ENCODE data around the gene ZBTB20.
A peak's percentile ranks its signal among the peaks of the same experiment; 100 is the strongest.
"Not testable (repeated sequence)": the region's sequence is repeated elsewhere in the genome, so short reads cannot be mapped to it uniquely, and the experiment has no call there.

Gene ZBTB20

DNA sequence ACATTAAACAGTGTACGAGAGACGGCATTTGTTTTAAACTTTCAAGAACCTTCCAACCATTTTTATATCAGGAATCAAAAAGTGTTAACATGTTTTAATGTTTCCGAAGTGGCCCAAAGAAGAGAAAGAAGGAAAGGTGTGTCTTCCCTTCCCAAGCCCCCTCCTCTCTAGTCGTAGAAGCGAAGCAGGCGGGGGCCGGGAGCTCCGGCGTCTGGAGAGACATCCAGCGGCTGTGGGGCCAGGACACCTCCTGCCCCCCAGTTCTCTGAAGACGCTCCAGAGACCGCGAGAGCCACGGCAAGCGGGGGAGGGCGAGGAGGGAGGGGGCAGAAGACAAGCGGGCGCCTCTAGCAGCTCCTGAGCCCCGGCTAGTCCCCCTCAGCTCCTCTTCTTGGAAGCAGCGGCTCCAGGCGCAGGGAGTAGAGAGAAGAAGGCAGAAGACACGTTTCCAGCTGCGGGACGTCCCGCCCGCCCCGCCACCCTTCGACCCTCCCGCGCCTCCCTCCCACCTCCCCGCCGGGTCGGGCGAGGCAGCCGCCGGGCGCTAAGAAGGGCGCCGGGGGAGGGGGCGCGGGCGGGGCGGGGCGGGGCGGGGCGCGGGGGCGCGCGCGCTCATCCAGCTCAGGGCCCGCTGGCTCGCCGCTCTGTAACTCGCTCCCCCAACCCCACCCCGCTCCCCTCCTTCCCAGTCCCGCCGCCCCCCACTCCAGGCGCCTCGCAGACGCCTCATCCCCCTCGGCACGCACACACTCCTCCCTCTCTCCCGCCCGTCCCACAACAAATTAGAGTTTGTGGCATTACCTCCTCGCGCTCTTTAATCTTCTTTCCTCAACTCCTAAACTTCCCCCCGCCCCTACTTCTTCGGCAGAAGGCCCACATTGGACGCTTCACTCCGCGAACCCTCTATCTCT lies at the start of gene ZBTB20:
Gene ZBTB20 (minus strand): TSS at position 871 of the 911 bp plus-strand sequence.
- peak; percentile 36 to 54 (median 46) for DNase-seq (ENCODE audit: low read depth in 3 of 3)

DNA sequence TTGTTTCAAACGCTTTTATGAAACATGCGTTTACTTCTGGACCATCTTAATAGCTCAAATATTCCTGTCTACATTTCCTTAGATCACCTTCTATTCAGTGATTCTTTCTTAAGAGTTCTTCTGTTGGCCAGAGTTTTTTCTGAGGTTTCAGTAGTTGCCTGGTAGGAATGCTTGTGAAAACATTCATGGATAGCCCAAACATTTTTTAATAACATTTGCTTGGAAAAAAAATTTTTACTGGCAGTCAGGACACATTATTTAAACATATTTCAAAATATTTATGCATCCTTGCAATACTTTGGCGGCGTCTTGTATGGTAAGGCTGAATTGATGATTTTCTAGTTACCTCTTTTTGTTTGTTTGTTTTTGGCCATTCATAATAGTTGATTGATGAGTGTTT lies 47.4 kb upstream of the ZBTB20 start:
- DNase-seq (ENCODE audit: low read depth in 3 of 3): no peak

DNA sequence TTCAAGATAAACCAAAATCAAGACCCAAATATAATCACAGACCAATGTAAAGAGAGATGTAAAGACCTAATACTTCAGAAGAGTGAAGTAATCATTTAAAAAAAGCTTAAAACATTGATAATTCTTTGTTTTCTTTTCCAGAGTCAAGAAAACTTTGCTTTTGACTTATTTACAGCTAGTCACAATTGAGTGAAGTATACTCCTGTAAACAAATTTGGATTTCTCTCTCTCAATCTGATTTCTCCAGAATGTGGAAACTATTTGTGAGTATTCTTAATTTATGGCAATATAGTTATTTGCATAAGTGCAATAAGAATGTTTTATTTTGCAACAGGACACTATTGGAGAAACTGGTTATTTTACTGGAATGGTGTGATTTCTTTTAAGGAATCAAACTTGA lies 43.7 kb upstream of the ZBTB20 start:
- no peak for DNase-seq (ENCODE audit: low read depth in 3 of 3)

DNA sequence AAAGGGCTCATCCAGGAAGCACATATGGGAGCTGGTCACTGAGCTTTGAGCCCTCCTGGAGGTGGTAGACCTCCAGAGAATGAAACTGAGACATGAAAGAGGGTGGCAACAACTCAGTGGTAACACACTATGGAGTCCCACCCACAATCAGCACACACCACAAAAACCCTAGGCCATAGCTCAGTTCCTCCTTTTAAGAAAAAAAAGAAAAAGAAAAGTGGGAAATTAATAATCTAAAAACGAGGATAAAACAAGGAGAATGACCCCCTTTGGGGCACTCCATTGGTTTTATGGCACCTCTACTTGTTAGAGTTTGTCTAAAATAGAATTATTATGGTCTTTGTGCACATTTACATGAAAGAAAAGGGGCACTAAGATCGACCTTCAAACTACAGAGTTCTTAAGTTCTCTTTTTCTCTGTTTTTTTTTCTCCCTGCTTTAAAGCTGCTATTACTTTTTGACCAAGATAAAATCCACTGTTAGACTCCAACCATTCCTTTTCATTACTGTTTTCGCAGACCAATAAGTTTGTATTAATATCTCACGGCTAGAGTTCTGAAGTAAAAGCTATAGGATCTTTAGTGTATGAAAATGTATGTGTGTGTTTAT lies 40.2 kb upstream of the ZBTB20 start:
- DNase-seq (ENCODE audit: low read depth in 3 of 3): no peak

DNA sequence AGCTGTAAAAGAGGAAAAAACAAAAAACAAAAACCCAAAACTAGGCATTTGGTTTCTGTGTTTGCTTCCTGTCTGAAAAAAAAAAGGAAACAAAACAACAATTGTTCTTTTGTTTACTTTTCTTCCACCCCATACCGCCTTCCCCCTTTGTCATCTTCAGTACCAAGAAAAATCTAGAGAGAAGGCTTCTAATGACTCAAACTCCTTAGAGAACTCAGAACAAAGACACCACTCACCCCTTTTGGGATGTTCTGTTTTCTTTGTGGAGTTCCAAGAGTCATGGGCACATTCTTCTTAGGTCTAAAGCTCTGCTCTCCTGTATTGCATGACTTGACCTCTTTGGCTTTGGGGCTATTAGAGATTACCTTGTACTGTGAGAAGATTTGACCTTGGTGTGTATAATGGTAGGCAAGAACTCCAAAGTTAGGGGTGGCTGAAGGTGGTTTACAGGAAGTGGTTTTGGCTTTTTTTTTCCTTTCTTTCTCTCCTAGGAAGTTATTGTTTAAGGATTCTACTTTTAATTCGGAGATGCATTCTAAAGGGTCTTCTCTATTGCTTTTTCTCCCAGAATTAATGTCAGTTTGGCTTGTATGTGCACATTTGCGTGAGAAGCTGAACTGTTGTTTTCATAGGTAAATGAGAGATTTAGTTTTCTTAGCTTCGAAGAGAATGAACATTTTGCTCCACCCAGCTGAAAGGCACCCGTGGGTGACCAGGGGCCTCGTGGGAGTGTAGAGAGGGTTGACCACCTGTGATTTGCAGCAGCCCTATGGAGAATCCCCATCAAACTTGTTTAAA lies 39.5 kb upstream of the ZBTB20 start:
- DNase-seq (ENCODE audit: low read depth in 3 of 3): no peak

DNA sequence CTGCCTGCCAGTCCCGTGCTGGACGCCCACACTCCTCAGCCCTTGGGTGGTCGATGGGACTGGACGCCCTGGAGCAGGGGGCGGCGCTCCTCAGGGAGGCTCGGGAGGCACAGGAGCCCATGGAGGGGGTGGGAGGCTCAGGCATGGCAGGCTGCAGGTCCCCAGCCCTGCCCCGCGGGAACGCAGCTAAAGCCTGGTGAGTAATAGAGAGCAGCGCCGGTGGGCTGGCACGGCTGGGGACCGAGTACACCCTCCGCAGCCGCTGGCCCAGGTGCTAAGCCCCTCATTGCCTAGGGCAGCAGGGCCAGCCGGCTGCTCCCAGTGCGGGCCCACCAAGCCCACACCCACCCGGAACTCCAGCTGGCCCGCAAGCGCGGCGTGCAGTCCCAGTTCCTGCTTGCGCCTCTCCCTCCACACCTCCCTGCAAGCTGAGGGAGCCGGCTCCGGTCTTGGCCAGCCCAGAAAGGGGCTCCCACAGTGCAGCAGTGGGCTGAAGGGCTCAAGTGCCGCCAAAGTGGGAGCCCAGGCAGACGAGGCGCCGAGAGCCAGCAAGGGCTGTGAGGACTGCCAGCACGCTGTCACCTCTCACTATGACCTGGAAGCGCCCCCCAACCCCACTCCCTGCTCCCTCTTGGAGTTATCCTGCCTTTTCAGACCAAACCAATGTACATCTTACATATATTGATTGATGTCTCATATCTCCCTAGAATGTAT lies 37.9 kb upstream of the ZBTB20 start:
- DNase-seq (ENCODE audit: low read depth in 3 of 3): not testable (repeated sequence)

DNA sequence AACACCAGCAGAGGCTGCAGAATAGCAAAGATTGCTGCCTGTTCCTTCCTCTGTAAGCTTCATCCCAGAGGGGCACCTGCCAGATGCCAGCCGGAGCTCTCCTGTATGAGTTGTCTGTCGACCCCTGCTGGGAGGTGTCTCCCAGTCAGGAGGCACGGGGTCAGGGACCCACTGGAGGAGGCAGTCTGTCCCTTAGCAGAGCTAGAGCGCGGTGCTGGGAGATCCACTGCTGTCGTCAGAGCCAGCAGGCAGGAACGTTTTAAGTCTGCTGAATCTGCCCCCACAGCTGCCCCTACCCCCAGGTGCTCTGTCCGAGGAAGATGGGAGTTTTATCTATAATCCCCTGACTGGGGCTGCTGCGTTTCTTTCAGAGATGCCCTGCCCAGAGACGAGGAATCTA lies 31.8 kb upstream of the ZBTB20 start:
- not testable (repeated sequence) for DNase-seq (ENCODE audit: low read depth in 3 of 3)

DNA sequence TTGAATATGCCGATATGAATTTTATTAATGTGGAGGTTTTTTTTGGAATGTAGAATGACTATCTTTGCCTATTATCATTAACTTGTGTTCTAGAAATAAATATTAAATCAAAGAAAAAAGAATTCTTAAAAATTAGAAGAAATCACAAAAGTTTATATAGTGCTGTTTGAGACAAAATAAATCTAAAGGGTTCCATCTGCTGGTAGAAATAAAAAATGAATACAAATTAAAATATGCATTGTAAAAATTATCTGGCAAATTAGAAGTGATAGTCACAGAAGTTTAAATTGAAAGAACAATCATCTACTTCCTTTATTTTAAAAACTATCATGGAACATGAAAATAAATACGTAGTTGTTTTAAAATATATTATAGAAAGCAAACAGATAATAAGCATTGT lies 22.7 kb upstream of the ZBTB20 start:
- DNase-seq (ENCODE audit: low read depth in 3 of 3): no peak

DNA sequence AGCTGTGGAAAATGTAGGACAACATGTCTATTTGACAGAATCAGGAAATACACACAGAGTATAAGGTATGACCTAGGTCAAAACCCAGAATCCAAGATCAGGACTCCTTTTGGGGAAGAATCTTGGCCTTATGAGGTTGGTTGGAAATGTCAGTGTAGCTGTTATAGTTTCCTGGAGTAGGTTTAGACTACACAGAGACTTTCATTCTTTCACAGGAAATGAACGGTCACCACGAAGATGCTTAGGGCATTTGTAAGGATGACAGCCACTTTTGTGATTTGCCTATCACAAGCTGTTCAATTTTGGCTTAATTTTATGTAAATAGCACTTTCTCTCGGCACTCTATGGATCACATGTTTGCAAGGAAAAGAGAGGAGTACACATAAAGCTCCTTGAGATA lies 18.6 kb upstream of the ZBTB20 start:
- no peak for DNase-seq (ENCODE audit: low read depth in 3 of 3)

DNA sequence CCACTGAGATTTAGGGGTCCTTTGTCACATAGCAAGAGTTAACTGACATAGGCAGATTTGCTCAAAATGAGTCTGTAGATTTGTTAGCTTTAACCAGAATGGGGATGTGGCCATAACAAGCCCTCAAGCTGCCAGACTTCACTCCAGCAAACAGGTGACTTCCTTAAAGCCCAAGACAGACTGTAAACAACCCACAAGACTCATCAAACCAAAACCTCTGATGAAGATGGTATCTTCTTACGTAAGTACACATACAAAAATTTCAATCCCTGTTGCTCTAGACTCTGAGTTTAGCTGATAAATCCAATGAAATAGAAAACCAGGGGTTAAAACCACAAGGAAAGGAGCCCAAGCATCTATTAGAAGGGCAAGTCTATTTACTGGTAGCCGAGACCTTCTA lies 18.2 kb upstream of the ZBTB20 start:
- DNase-seq (ENCODE audit: low read depth in 3 of 3): no peak

DNA sequence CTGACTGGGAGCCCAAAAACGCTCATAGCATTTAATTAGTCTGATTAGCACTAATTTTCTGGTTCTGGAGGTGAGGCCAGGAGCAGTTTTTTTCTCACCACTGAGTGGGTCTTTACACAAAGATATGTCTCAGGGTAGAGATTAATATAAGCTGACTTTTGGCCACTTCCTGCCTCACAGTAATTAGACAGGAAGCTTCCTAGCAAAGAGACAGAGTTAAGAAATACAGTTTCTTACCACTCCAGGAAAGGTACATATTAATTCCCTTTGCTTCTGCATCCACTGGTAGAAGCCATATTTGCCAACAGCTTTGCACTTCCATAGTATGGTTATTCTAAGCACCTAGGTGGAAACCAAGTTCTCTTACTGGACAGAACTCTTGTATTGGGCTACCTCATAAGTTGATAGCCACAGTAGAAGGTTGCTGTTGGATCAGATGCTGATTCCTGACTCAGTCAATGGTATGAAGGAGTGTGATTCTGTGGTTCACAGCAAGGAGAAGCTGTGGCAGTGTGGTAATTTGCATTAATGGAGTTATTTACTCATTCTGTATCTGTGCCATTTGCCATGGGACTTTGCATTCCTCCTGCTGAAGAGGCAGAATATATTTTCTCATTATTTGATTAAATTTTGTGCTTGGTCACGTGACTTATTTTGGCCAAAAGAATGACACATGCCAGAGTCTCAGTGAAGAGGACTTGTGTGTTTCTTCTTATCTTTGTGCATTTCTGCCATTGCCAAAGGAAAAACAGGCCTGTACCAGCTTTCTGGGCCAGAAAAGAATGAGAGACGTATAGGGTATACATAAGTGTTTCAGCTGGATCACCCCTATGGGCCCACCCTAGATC lies 17.5 kb upstream of the ZBTB20 start:
- no peak for DNase-seq (ENCODE audit: low read depth in 3 of 3)

DNA sequence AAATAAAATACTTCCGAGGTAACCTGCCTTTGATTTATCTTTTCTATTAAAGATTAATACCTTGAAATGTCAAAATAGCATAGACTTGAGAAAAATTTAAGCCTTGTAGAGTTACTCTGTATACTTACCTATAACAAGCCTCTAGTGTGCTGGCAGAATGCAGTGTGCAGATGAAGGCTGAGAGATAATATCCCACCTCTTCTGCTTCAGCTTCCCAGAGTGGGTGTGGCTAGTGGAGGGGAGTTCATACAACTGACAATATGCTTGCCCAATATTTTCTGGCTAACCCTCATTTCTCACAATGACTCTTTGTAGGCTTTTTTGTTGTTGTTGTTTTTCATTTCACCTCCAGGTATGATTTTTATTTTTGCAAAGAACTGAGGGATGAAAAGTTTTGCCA lies 15.7 kb upstream of the ZBTB20 start:
- no peak for DNase-seq (ENCODE audit: low read depth in 3 of 3)

DNA sequence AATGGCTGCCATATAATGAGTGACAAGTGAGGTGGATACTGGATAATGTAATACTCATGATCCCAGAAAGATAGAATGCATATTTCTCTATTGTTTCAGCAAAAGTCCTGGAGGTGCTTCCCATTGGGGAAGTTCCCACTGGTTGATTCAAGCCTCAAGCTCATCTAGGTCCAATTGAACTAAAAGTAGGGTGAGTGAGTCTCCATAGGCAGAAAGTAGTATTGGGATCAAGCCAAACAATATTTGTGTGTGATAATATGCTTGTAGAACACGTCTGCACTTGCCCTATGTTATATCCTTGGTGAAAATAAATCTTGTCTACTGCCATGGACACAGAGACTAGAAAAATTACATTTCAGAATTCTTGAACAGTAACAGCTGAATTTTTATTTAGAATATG lies 14.8 kb upstream of the ZBTB20 start:
- DNase-seq (ENCODE audit: low read depth in 3 of 3): no peak

DNA sequence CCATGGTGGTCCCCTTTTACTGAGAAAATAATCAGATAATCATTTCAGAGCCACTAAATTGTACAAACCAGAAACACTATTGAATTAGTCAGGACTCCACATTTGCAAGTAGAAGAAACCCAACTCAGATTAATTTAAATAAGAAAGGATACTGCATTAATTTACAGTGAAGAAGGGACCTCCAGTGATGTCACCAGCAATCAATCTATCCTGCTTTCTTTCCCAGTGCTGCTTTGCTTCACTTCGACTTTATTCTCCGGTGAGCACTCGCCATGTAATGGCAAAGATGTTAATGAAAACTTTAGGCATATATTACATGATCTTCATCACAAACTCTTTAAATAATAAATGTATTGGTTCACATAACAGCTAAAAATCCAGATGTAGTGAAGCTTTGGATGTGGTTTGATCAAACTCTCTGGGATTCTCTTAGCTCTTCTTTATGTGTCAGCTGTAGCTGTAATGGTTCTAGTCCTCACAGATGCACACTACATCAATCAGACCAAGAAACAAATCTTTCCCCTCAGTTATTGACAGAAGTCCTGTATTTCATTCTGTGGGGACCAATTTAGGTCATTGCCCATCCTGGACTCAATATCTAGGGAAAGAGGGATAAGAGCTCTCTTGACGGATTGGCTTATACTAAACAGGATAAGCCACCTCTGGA lies 14.2 kb upstream of the ZBTB20 start:
- no peak for DNase-seq (ENCODE audit: low read depth in 3 of 3)

DNA sequence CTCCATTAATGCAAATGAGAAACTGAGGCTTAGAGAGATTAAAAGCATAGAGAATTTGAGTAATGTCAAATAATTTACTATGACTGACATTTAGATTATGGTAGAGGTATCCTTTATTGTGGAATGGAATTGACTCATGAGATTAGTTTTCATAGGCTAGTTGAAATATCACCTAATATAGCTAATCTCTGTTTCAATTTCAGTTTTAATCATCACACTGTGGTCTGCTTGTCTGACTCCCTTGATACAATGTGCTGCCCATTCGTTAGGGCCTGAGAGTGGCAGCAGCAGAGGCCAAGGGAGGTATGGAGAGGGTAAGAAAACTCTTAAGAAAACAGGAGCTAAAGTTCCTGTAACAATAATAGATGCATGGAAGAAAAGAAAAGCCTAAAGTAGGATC lies 13.2 kb upstream of the ZBTB20 start:
- no peak for DNase-seq (ENCODE audit: low read depth in 3 of 3)

DNA sequence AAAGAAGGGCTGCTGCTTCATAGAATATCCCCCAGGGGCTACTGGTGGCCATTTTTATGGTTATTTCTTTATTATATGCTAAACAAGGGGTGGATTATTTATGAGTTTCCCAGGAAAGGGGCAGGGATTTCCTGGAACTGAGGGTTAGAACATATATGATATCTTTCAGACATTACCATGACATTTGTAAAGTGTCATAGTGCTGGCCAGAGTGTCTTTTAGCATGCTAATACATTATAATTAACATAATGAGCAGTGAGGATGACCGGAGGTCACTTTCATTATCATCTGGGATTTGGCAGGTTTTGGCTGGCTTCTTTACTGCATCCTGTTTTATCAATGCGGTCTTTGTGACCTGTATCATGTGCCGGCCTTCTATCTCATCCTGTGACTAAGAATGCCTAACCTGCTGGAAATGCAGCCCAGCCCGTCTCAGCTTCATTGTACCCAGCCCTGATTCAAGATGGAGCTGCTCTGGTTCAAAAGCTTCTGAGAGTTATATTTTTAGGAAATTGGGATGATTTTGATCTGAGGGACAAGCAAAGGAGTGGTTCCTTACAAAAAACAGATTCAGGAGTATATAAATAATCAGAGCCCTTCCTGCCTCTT lies 9.1 kb upstream of the ZBTB20 start:
- DNase-seq (ENCODE audit: low read depth in 3 of 3): no peak

DNA sequence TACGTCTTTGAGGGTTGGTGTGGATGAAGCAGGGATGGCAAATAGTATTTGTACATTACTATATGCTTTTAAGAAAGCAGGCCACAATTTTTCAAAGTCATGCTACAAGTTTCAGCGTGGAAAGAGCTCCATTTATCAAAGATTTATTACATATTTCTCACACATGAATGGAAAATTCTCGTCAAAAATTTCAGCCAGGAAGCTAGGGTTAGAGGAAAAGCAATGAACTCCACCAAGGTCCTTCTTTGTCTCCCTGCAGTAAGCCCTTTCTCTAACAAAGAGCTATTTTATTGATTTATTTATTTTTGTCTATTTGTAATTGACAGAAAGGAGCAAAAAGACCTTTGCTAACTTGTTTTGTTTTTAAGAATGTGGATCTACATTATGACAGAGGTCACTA lies 7.5 kb upstream of the ZBTB20 start:
- DNase-seq (ENCODE audit: low read depth in 3 of 3): no peak

DNA sequence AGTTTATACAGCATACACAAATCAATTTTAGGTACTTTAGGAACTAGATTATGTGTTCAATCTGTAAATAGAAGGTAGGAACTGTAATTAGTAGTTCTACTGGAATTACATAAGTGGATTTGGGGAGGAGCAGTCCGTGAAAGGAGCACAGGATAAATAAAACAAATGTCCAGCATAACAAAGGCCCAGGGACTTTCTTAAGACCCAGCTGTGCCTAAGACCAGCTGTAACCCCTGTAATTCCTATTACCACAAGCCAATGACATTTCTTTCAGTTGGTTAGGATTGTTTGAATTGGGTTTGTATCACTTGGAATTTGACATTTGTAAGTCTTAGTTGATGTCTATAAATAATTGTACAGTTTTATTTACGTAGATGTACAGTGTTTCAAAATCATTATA lies 4.8 kb upstream of the ZBTB20 start:
- DNase-seq (ENCODE audit: low read depth in 3 of 3): no peak

DNA sequence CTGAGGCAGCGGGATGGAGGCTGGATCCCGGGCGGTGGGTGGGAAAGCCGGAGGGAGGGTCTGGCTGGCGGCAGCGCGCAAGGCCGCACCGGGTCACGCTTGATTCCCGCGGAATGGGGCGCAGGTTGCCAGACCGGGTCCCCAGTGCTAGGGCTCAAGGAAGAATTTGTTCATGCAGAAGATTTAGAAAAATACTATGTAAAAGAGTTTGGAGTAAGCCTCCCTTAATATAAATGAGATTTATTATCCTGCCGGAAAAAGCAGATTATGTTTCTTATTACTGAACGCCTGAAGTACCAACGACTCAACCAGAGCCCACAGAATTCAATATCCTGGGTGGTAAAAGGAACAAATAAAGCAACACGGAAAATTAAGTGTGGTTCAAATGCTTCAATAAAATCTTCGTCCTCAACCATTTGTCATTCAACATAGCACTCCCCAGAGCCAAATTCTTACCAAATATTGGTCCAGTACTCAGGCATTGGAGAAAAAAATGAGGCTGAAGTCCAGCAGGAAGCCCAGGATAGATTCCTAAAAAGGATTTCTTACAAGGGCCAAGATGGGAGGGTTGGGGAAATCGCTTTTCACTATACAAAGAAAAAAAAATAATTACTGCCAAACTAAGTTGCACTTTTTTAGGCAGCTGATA lies 1.2 kb upstream of the ZBTB20 start:
- DNase-seq (ENCODE audit: low read depth in 3 of 3): no peak

Data from stimulated activated CD4-positive, alpha-beta T cell treated with anti-CD3 and anti-CD28 coated beads, TNF-alpha, amount 100 ng/mL, for 48 hours (primary cell).